ENCODE data around the gene YBX1. TPM values are rescaled to one million over a fixed set of nuclear protein-coding genes. Genes with fewer than 3 reads are reported as not detected.

YBX1 gene
- total and polyA plus RNA-seq, 4 donors = 107 to 530 (median 204) TPM

- Histone ChIP-seq H3K9me3 (ENCODE audit: control insufficient read depth in 4 of 4, low read length in 3 of 4) (no peaks in the 10 kb centered on the region), H3K4me3 (ENCODE audit: low read depth in 1 of 3, low read length in 3 of 3) (peak overlapping the region in 1 of 3 donors; percentile 71), H3K9ac (ENCODE audit: low read depth in 1 of 2, low read length in 2 of 2) (no peak overlapping the region), H3K27ac (ENCODE audit: low read depth in 1 of 2, low read length in 2 of 2) (no peak overlapping the region), H3K36me3 (ENCODE audit: control insufficient read depth in 4 of 4, insufficient read depth in 3 of 4, low read depth in 1 of 4, low read length in 3 of 4) (peaks cover 0 to 8% (median 0%) of the 10 kb centered on the region in 4 donors), H3K27me3 (ENCODE audit: control insufficient read depth in 4 of 4, insufficient read depth in 4 of 4, low read length in 3 of 4) (no peaks in the 10 kb centered on the region), H3K4me1 (ENCODE audit: control insufficient read depth in 4 of 4, insufficient read depth in 4 of 4, low read length in 3 of 4) (peaks cover 8 to 42% (median 31%) of the 10 kb centered on the region in 4 donors)
- DNase-seq (ENCODE audit: low spot score) = peak; percentile 42
- WGBS = 70% methylated on average over 5 of the region's 5 CpGs
- TF ChIP-seq REST (IDR thresholded peaks at IDR 0.05) = no peak
- no peak for TF ChIP-seq HNF4G (IDR thresholded peaks at IDR 0.05)
- TF ChIP-seq YY1 (IDR thresholded peaks at IDR 0.05) = no peak
- TF ChIP-seq MAX (IDR thresholded peaks at IDR 0.05) = no peak
- no peak for TF ChIP-seq FOXA2 (IDR thresholded peaks at IDR 0.05)
- no peak for TF ChIP-seq ATF3 (IDR thresholded peaks at IDR 0.05)
- no peak for TF ChIP-seq ZBTB33 (IDR thresholded peaks at IDR 0.05)
- no peak for TF ChIP-seq CTCF (IDR thresholded peaks at IDR 0.05; ENCODE audit: low read depth, low read length, missing input control)
- no peak for TF ChIP-seq EGR1 (IDR thresholded peaks at IDR 0.05; ENCODE audit: low read depth in 2 of 2)
- TF ChIP-seq FOXA1 (IDR thresholded peaks at IDR 0.05) = no peak
- TF ChIP-seq NR2F2 (IDR thresholded peaks at IDR 0.05) = no peak
- TF ChIP-seq GABPA (IDR thresholded peaks at IDR 0.05 in 1 of 2, conservative IDR thresholded peaks at IDR 0.05 in 1 of 2) = no peak
- TF ChIP-seq SP1 (IDR thresholded peaks at IDR 0.05) = no peak
- TF ChIP-seq TAF1 (conservative IDR thresholded peaks at IDR 0.05) = no peak
- no peak for TF ChIP-seq RAD21 (IDR thresholded peaks at IDR 0.05)
- TF ChIP-seq RXRA (IDR thresholded peaks at IDR 0.05) = no peak
- TF ChIP-seq HNF4A (conservative IDR thresholded peaks at IDR 0.05) = no peak
Observed at GRCh38 chr1:42684139-42684538, 1.9 kb downstream of the YBX1 start.

All from liver (tissue), 9 donors.